ENCODE results near the gene GLCE. TPM values are rescaled to one million over a fixed set of nuclear protein-coding genes. Genes with fewer than 3 reads are reported as not detected.

The GLCE gene
- total and polyA plus RNA-seq, 4 donors = 6.8 to 26.3 (median 13.7) TPM

DNA sequence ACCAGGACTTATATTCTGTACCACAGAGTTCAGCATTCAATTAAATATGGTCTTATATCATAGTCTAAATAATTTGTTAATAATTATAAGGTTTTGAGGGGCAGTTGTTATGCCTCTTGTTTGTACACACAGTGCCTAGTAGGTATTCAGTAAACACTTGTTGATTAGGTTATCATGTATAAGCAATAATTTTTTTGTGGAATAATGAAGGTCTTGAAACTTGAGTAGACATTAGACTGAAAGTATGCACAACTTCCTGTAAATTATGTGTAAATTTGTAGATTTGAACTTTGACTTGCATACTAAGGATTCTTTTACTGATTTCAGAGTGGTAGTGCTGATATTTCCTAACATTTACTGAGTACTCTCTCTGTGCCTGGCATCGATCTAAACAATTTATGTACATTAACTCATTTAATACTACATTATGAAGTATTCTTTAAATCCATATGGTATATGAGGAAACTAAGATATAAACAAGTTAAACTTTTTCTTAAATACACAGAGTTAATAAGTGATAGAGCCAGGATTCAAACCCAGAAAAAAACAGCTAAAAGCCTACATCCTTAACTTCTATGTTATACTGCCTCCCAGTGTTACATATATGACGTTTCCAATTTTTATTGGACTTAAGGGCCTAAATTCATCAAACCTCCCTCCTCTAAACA, 65.1 kb downstream of the GLCE start:
- peak overlapping the region; percentile 67 to 73 for H3K27ac ChIP-seq (ENCODE audit: low read depth in 1 of 2, low read length in 2 of 2)
- H3K9me3 ChIP-seq (ENCODE audit: control insufficient read depth in 4 of 4, low read length in 3 of 4) = no peaks in the 10 kb centered on the region
- TF ChIP-seq EGR1 (IDR thresholded peaks at IDR 0.05; ENCODE audit: low read depth in 2 of 2) = no peak
- no peak for TF ChIP-seq GABPA (IDR thresholded peaks at IDR 0.05 in 1 of 2, conservative IDR thresholded peaks at IDR 0.05 in 1 of 2)
- TF ChIP-seq, protein P1, sequence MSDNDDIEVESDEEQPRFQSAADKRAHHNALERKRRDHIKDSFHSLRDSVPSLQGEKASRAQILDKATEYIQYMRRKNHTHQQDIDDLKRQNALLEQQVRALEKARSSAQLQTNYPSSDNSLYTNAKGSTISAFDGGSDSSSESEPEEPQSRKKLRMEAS (IDR thresholded peaks at IDR 0.05) = peak; percentile 11
- no peak for TF ChIP-seq NR2F2 (IDR thresholded peaks at IDR 0.05)
- no peak for TF ChIP-seq TAF1 (conservative IDR thresholded peaks at IDR 0.05)
- TF ChIP-seq HNF4G (IDR thresholded peaks at IDR 0.05) = no peak
- peak; percentile 7 to 54 for TF ChIP-seq HNF4A (conservative IDR thresholded peaks at IDR 0.05)
- no peak for TF ChIP-seq FOXA2 (IDR thresholded peaks at IDR 0.05)
- no peak for TF ChIP-seq SP1 (IDR thresholded peaks at IDR 0.05)
- TF ChIP-seq, protein P2, sequence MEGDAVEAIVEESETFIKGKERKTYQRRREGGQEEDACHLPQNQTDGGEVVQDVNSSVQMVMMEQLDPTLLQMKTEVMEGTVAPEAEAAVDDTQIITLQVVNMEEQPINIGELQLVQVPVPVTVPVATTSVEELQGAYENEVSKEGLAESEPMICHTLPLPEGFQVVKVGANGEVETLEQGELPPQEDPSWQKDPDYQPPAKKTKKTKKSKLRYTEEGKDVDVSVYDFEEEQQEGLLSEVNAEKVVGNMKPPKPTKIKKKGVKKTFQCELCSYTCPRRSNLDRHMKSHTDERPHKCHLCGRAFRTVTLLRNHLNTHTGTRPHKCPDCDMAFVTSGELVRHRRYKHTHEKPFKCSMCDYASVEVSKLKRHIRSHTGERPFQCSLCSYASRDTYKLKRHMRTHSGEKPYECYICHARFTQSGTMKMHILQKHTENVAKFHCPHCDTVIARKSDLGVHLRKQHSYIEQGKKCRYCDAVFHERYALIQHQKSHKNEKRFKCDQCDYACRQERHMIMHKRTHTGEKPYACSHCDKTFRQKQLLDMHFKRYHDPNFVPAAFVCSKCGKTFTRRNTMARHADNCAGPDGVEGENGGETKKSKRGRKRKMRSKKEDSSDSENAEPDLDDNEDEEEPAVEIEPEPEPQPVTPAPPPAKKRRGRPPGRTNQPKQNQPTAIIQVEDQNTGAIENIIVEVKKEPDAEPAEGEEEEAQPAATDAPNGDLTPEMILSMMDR (IDR thresholded peaks at IDR 0.05; ENCODE audit: low read depth, low read length, missing input control) = peak; percentile 46
- TF ChIP-seq, protein P3, sequence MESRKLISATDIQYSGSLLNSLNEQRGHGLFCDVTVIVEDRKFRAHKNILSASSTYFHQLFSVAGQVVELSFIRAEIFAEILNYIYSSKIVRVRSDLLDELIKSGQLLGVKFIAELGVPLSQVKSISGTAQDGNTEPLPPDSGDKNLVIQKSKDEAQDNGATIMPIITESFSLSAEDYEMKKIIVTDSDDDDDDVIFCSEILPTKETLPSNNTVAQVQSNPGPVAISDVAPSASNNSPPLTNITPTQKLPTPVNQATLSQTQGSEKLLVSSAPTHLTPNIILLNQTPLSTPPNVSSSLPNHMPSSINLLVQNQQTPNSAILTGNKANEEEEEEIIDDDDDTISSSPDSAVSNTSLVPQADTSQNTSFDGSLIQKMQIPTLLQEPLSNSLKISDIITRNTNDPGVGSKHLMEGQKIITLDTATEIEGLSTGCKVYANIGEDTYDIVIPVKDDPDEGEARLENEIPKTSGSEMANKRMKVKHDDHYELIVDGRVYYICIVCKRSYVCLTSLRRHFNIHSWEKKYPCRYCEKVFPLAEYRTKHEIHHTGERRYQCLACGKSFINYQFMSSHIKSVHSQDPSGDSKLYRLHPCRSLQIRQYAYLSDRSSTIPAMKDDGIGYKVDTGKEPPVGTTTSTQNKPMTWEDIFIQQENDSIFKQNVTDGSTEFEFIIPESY (IDR thresholded peaks at IDR 0.05) = no peak
- TF ChIP-seq, protein P4, sequence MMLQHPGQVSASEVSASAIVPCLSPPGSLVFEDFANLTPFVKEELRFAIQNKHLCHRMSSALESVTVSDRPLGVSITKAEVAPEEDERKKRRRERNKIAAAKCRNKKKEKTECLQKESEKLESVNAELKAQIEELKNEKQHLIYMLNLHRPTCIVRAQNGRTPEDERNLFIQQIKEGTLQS (IDR thresholded peaks at IDR 0.05) = no peak
- no peak for TF ChIP-seq FOXA1 (IDR thresholded peaks at IDR 0.05)
- TF ChIP-seq, protein P5, sequence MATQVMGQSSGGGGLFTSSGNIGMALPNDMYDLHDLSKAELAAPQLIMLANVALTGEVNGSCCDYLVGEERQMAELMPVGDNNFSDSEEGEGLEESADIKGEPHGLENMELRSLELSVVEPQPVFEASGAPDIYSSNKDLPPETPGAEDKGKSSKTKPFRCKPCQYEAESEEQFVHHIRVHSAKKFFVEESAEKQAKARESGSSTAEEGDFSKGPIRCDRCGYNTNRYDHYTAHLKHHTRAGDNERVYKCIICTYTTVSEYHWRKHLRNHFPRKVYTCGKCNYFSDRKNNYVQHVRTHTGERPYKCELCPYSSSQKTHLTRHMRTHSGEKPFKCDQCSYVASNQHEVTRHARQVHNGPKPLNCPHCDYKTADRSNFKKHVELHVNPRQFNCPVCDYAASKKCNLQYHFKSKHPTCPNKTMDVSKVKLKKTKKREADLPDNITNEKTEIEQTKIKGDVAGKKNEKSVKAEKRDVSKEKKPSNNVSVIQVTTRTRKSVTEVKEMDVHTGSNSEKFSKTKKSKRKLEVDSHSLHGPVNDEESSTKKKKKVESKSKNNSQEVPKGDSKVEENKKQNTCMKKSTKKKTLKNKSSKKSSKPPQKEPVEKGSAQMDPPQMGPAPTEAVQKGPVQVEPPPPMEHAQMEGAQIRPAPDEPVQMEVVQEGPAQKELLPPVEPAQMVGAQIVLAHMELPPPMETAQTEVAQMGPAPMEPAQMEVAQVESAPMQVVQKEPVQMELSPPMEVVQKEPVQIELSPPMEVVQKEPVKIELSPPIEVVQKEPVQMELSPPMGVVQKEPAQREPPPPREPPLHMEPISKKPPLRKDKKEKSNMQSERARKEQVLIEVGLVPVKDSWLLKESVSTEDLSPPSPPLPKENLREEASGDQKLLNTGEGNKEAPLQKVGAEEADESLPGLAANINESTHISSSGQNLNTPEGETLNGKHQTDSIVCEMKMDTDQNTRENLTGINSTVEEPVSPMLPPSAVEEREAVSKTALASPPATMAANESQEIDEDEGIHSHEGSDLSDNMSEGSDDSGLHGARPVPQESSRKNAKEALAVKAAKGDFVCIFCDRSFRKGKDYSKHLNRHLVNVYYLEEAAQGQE (IDR thresholded peaks at IDR 0.05) = no peak
- TF ChIP-seq RAD21 (IDR thresholded peaks at IDR 0.05) = peak; percentile 86 to 87
- TF ChIP-seq RXRA (IDR thresholded peaks at IDR 0.05) = no peak
- TF ChIP-seq YY1 (IDR thresholded peaks at IDR 0.05) = no peak
- no peak for TF ChIP-seq JUND (IDR thresholded peaks at IDR 0.05)
- no peaks in the 10 kb centered on the region for H3K36me3 ChIP-seq (ENCODE audit: control insufficient read depth in 4 of 4, insufficient read depth in 3 of 4, low read depth in 1 of 4, low read length in 3 of 4)
- no peaks in the 10 kb centered on the region for H3K27me3 ChIP-seq (ENCODE audit: control insufficient read depth in 4 of 4, insufficient read depth in 4 of 4, low read length in 3 of 4)
- no peak overlapping the region for H3K4me3 ChIP-seq (ENCODE audit: low read depth in 1 of 3, low read length in 3 of 3)
- DNase-seq (ENCODE audit: low spot score) = no peak
- WGBS = 24% methylated on average over 2 of the region's 2 CpGs
- H3K4me1 ChIP-seq (ENCODE audit: control insufficient read depth in 4 of 4, insufficient read depth in 4 of 4, low read length in 3 of 4) = peaks cover 2 to 31% (median 20%) of the 10 kb centered on the region in 4 donors
- no peak overlapping the region for H3K9ac ChIP-seq (ENCODE audit: low read depth in 1 of 2, low read length in 2 of 2)

All from liver (tissue), 9 donors.